WTC11 (cell line): ENCODE results near the gene PHIP. TPM values are rescaled to one million over a fixed set of nuclear protein-coding genes. Genes with fewer than 3 reads are reported as not detected.

Experiments
- ATAC-seq: fragments of 200-7000 bp; cut with Tn5 transposase; 2 replicates; pipeline ENCODE4 v1.10.0; 2021; ENCODE audit warnings: mild to moderate bottlenecking, moderate library complexity
- CTCF ChIA-PET: fragments of 300-600 bp; sonication (Branson Sonifier 250); formaldehyde crosslinking; loops from one replicate; lab custom pipeline; 2021; ENCODE audit warnings: antibody characterized with exemption; lab: Charles Lee
- POLR2A ChIA-PET: fragments of 350-600 bp; sonication (Branson Sonifier 250); formaldehyde crosslinking; loops from one replicate; lab custom pipeline; 2021; ENCODE audit warnings: antibody characterized with exemption; lab: Charles Lee
- DNase-seq: peaks from one replicate; pipeline ENCODE4 v3.0.0; 2021; ENCODE audit warnings: low spot score
- H3K27ac Mint-ChIP-seq: 2 replicates; pipeline ENCODE4 v1.8.0; 2021; ENCODE audit warnings: mixed read lengths
- H3K27me3 Mint-ChIP-seq: 2 replicates; pipeline ENCODE4 v1.8.0; 2021; ENCODE audit warnings: low read depth, mild to moderate bottlenecking, moderate library complexity, mixed read lengths
- H3K36me3 Mint-ChIP-seq: 2 replicates; pipeline ENCODE4 v1.8.0; 2021; ENCODE audit warnings: mixed read lengths
- H3K4me1 Mint-ChIP-seq: 2 replicates; pipeline ENCODE4 v1.8.0; 2022; ENCODE audit warnings: mixed read lengths
- H3K4me3 Mint-ChIP-seq: 2 replicates; pipeline ENCODE4 v1.8.0; 2021; ENCODE audit warnings: mild to moderate bottlenecking, moderate library complexity, mixed read lengths
- H3K9me3 Mint-ChIP-seq: 2 replicates; pipeline ENCODE4 v1.8.0; 2021; ENCODE audit warnings: mixed read lengths
- ARID4B ChIP-seq: sonication (generic); formaldehyde crosslinking; IDR thresholded peaks from 2 replicates; pipeline ENCODE4 v1.8.0; 2023; ENCODE audit warnings: missing genetic modification reagents, mild to moderate bottlenecking, borderline replicate concordance
- ATF1 ChIP-seq: sonication (generic); formaldehyde crosslinking; IDR thresholded peaks from 2 replicates; pipeline ENCODE4 v1.8.1; 2023; ENCODE audit warnings: mild to moderate bottlenecking, moderate library complexity, missing genetic modification reagents
- FOXK1 ChIP-seq: sonication (generic); formaldehyde crosslinking; IDR thresholded peaks from 2 replicates; pipeline ENCODE4 v1.8.0; 2022; ENCODE audit warnings: mild to moderate bottlenecking, moderate library complexity, missing genetic modification reagents
- NFE2L1 ChIP-seq: sonication (generic); formaldehyde crosslinking; IDR thresholded peaks from 2 replicates; pipeline ENCODE4 v1.8.1; 2023; ENCODE audit warnings: missing genetic modification reagents
- NR1H2 ChIP-seq: sonication (generic); formaldehyde crosslinking; IDR thresholded peaks from 2 replicates; pipeline ENCODE4 v1.9.0; 2021; ENCODE audit warnings: mild to moderate bottlenecking, moderate library complexity, missing genetic modification reagents
- SMAD4 ChIP-seq: sonication (generic); formaldehyde crosslinking; IDR thresholded peaks from 2 replicates; pipeline ENCODE4 v1.8.0; 2022; ENCODE audit warnings: mild to moderate bottlenecking, missing genetic modification reagents
- STAT6 ChIP-seq: sonication (generic); formaldehyde crosslinking; conservative IDR thresholded peaks from 2 replicates; pipeline ENCODE4 v1.8.1; 2023; ENCODE audit warnings: mild to moderate bottlenecking, low read depth, missing genetic modification reagents, moderate library complexity
- TEAD1 ChIP-seq: sonication (generic); formaldehyde crosslinking; IDR thresholded peaks from 2 replicates; pipeline ENCODE4 v1.8.0; 2022; ENCODE audit warnings: mild to moderate bottlenecking, missing genetic modification reagents
- ZNF219 ChIP-seq: sonication (generic); formaldehyde crosslinking; IDR thresholded peaks from 2 replicates; pipeline ENCODE4 v1.8.0; 2023; ENCODE audit warnings: missing genetic modification reagents, mild to moderate bottlenecking, borderline replicate concordance
- ZNF232 ChIP-seq: sonication (generic); formaldehyde crosslinking; IDR thresholded peaks from 2 replicates; pipeline ENCODE4 v1.8.0; 2022; ENCODE audit warnings: mild to moderate bottlenecking, missing genetic modification reagents
- ZSCAN18 ChIP-seq: fragments of 250-450 bp; sonication (Bioruptor Pico); IDR thresholded peaks from 2 replicates; pipeline ENCODE4 v2.1.2; 2022; ENCODE audit warnings: mild to moderate bottlenecking, moderate library complexity
- total RNA-seq: library from RNA; stranded (reverse); gene quantifications from 3 replicates; pipeline ENCODE4 v1.2.3, GENCODE V29; 2021
- TF ChIP-seq, protein P1 (sequence below): sonication (generic); formaldehyde crosslinking; IDR thresholded peaks from 2 replicates; pipeline ENCODE4 v1.8.0; 2022; ENCODE audit warnings: missing genetic modification reagents
- TF ChIP-seq, protein P2 (sequence below): sonication (generic); formaldehyde crosslinking; IDR thresholded peaks from 2 replicates; pipeline ENCODE4 v1.8.1; 2022; ENCODE audit warnings: mild to moderate bottlenecking, moderate library complexity, missing genetic modification reagents
- TF ChIP-seq, protein P3 (sequence below): sonication (generic); formaldehyde crosslinking; IDR thresholded peaks from 2 replicates; pipeline ENCODE4 v1.8.0; 2022; ENCODE audit warnings: mild to moderate bottlenecking, missing genetic modification reagents
- TF ChIP-seq, protein P4 (sequence below): sonication (generic); formaldehyde crosslinking; IDR thresholded peaks from 2 replicates; pipeline ENCODE4 v1.8.1; 2022; ENCODE audit warnings: low read depth, missing genetic modification reagents, borderline replicate concordance
- TF ChIP-seq, protein P5 (sequence below): sonication (generic); formaldehyde crosslinking; IDR thresholded peaks from 2 replicates; pipeline ENCODE4 v1.8.0; 2022; ENCODE audit warnings: mild to moderate bottlenecking, missing genetic modification reagents
- TF ChIP-seq, protein P6 (sequence below): sonication (generic); formaldehyde crosslinking; IDR thresholded peaks from 2 replicates; pipeline ENCODE4 v1.8.1; 2023; ENCODE audit warnings: mild to moderate bottlenecking, moderate library complexity, missing genetic modification reagents

PHIP gene
- total RNA-seq, 1 experiment from 2014 or later, result 45.6 TPM

- TF ChIP-seq, protein P1, sequence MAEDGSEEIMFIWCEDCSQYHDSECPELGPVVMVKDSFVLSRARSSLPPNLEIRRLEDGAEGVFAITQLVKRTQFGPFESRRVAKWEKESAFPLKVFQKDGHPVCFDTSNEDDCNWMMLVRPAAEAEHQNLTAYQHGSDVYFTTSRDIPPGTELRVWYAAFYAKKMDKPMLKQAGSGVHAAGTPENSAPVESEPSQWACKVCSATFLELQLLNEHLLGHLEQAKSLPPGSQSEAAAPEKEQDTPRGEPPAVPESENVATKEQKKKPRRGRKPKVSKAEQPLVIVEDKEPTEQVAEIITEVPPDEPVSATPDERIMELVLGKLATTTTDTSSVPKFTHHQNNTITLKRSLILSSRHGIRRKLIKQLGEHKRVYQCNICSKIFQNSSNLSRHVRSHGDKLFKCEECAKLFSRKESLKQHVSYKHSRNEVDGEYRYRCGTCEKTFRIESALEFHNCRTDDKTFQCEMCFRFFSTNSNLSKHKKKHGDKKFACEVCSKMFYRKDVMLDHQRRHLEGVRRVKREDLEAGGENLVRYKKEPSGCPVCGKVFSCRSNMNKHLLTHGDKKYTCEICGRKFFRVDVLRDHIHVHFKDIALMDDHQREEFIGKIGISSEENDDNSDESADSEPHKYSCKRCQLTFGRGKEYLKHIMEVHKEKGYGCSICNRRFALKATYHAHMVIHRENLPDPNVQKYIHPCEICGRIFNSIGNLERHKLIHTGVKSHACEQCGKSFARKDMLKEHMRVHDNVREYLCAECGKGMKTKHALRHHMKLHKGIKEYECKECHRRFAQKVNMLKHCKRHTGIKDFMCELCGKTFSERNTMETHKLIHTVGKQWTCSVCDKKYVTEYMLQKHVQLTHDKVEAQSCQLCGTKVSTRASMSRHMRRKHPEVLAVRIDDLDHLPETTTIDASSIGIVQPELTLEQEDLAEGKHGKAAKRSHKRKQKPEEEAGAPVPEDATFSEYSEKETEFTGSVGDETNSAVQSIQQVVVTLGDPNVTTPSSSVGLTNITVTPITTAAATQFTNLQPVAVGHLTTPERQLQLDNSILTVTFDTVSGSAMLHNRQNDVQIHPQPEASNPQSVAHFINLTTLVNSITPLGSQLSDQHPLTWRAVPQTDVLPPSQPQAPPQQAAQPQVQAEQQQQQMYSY (CRISPR knock-in tag), result no peak
- TF ChIP-seq, protein P2, sequence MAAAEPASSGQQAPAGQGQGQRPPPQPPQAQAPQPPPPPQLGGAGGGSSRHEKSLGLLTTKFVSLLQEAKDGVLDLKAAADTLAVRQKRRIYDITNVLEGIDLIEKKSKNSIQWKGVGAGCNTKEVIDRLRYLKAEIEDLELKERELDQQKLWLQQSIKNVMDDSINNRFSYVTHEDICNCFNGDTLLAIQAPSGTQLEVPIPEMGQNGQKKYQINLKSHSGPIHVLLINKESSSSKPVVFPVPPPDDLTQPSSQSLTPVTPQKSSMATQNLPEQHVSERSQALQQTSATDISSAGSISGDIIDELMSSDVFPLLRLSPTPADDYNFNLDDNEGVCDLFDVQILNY (CRISPR knock-in tag), result no peak
These were observed 7.7 kb downstream of the PHIP start (continued) for GRCh38 chr6:79070206-79070825.

DNA sequence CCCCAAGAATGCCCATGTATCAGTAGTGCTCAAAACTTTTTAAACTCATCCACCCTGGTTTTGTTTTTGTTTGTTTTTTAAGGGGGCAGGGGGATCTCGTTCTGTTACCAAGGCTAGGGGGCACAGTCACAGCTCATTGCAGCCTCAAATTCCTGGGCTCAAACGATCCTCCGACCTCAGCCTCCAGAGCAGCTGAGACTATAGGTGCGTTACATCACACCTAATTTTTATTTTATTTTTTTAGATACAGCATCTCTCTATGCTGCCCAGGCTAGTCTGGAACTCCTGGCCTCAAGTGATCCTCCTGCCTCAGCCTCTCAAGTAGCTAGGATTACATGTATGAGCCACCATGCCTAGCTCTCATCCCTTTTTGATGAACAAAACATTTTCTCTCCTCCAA is 11.2 kb downstream of the PHIP start:
- no peak overlapping the region for H3K4me3 Mint-ChIP-seq
- peaks cover 4% of the 10 kb centered on the region for H3K36me3 Mint-ChIP-seq
- no peak for ATAC-seq
- DNase-seq, result no peak
- H3K27ac Mint-ChIP-seq, result no peak overlapping the region; the same call in 1 of the 2 replicates
- no peaks in the 10 kb centered on the region for H3K9me3 Mint-ChIP-seq
- H3K4me1 Mint-ChIP-seq, result peaks cover 16% of the 10 kb centered on the region
- CTCF ChIA-PET, result no interaction called here
- POLR2A ChIA-PET, result no interaction called here
- no peaks in the 10 kb centered on the region for H3K27me3 Mint-ChIP-seq
- TF ChIP-seq ZNF219 (CRISPR knock-in tag) (no peak), STAT6 (CRISPR knock-in tag) (no peak), FOXK1 (no peak), ZSCAN18 (no peak), SMAD4 (no peak), ATF1 (CRISPR knock-in tag) (no peak), NR1H2 (no peak), NFE2L1 (CRISPR knock-in tag) (no peak), ZNF232 (CRISPR knock-in tag) (no peak), TEAD1 (no peak), ARID4B (CRISPR knock-in tag) (no peak)
- TF ChIP-seq, protein P3, sequence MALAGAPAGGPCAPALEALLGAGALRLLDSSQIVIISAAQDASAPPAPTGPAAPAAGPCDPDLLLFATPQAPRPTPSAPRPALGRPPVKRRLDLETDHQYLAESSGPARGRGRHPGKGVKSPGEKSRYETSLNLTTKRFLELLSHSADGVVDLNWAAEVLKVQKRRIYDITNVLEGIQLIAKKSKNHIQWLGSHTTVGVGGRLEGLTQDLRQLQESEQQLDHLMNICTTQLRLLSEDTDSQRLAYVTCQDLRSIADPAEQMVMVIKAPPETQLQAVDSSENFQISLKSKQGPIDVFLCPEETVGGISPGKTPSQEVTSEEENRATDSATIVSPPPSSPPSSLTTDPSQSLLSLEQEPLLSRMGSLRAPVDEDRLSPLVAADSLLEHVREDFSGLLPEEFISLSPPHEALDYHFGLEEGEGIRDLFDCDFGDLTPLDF (CRISPR knock-in tag), result no peak
- TF ChIP-seq, protein P4, sequence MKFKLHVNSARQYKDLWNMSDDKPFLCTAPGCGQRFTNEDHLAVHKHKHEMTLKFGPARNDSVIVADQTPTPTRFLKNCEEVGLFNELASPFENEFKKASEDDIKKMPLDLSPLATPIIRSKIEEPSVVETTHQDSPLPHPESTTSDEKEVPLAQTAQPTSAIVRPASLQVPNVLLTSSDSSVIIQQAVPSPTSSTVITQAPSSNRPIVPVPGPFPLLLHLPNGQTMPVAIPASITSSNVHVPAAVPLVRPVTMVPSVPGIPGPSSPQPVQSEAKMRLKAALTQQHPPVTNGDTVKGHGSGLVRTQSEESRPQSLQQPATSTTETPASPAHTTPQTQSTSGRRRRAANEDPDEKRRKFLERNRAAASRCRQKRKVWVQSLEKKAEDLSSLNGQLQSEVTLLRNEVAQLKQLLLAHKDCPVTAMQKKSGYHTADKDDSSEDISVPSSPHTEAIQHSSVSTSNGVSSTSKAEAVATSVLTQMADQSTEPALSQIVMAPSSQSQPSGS (CRISPR knock-in tag), result no peak
- TF ChIP-seq, protein P5, sequence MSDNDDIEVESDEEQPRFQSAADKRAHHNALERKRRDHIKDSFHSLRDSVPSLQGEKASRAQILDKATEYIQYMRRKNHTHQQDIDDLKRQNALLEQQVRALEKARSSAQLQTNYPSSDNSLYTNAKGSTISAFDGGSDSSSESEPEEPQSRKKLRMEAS (CRISPR knock-in tag), result no peak
- TF ChIP-seq, protein P6, sequence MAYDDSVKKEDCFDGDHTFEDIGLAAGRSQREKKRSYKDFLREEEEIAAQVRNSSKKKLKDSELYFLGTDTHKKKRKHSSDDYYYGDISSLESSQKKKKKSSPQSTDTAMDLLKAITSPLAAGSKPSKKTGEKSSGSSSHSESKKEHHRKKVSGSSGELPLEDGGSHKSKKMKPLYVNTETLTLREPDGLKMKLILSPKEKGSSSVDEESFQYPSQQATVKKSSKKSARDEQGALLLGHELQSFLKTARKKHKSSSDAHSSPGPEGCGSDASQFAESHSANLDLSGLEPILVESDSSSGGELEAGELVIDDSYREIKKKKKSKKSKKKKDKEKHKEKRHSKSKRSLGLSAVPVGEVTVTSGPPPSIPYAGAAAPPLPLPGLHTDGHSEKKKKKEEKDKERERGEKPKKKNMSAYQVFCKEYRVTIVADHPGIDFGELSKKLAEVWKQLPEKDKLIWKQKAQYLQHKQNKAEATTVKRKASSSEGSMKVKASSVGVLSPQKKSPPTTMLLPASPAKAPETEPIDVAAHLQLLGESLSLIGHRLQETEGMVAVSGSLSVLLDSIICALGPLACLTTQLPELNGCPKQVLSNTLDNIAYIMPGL (CRISPR knock-in tag), result no peak
